GM21423 (cell line): ENCODE results near the gene MVK.

Source experiments
- ATAC-seq: cut with Tn5 transposase; IDR thresholded peaks from one replicate; pipeline ENCODE4 v1.9.1; 2021; ENCODE audit warnings: mild to moderate bottlenecking, moderate library complexity; ENCODE audit not compliant: unreplicated experiment

Gene MVK

GRCh38 chr12:109544955-109545531 is 28.6 kb upstream of the MVK start:
- ATAC-seq, result no peak

GRCh38 chr12:109545826-109546225 is 27.8 kb upstream of the MVK start:
- no peak for ATAC-seq

- no peak for ATAC-seq
These were observed 26.3 kb upstream of the MVK start for GRCh38 chr12:109547286-109547685.

GRCh38 chr12:109548258-109548657 is 25.3 kb upstream of the MVK start:
- ATAC-seq, result no peak

GRCh38 chr12:109549613-109550270 is 23.9 kb upstream of the MVK start:
- ATAC-seq, result no peak

- ATAC-seq, result no peak
These were observed 23.3 kb upstream of the MVK start for GRCh38 chr12:109550281-109550680.

- ATAC-seq, result no peak
These were observed 22.5 kb upstream of the MVK start for GRCh38 chr12:109551108-109551507.

GRCh38 chr12:109552971-109553370 is 20.6 kb upstream of the MVK start:
- no peak for ATAC-seq

- no peak for ATAC-seq
These were observed 20.1 kb upstream of the MVK start for GRCh38 chr12:109553483-109553882.

- no peak for ATAC-seq
These were observed 19.6 kb upstream of the MVK start for GRCh38 chr12:109553906-109554500.

GRCh38 chr12:109554761-109555160 is 18.8 kb upstream of the MVK start:
- ATAC-seq, result no peak

- ATAC-seq, result no peak
These were observed 17.9 kb upstream of the MVK start for GRCh38 chr12:109555431-109556315.

GRCh38 chr12:109557200-109557599 is 16.4 kb upstream of the MVK start:
- no peak for ATAC-seq

GRCh38 chr12:109557805-109558204 is 15.8 kb upstream of the MVK start:
- ATAC-seq, result no peak

GRCh38 chr12:109558374-109559199 is 15.0 kb upstream of the MVK start:
- no peak for ATAC-seq

GRCh38 chr12:109559200-109559505 is 14.4 kb upstream of the MVK start:
- ATAC-seq, result no peak

- no peak for ATAC-seq
These were observed 14.0 kb upstream of the MVK start for GRCh38 chr12:109559601-109560000.

- ATAC-seq, result no peak
These were observed 12.5 kb upstream of the MVK start for GRCh38 chr12:109560867-109561710.

- no peak for ATAC-seq
These were observed 11.9 kb upstream of the MVK start for GRCh38 chr12:109561711-109562030.

GRCh38 chr12:109562871-109563270 is 10.7 kb upstream of the MVK start:
- no peak for ATAC-seq
